Vagina (tissue), 2 donors: Measurements from ENCODE around the gene PRICKLE2.

Experiments used
- POLR2A ChIP-seq, 2 donors: fragments of 450-650 bp; IDR thresholded peaks; one replicate each; pipeline ENCODE4 v1.6.1; 2017; ENCODE audit warnings: antibody characterized with exemption in 2 of 2, mild to moderate bottlenecking in 2 of 2, moderate library complexity in 2 of 2
- POLR2AphosphoS5 ChIP-seq, 2 donors: sonication (generic); formaldehyde crosslinking; IDR thresholded peaks; one replicate each; pipeline ENCODE4 v1.9.0; 2017; ENCODE audit warnings: antibody characterized with exemption in 2 of 2, mild to moderate bottlenecking in 2 of 2, low read depth in 1 of 2; ENCODE audit not compliant: insufficient read depth in 1 of 2
- TF ChIP-seq, protein P1 (sequence below), 3 experiments: fragments of 450-650 bp in 2 of 3; fragments of 200-600 bp in 1 of 3; sonication (generic) in 1 of 3; IDR thresholded peaks; one replicate each; pipeline ENCODE4 v1.5.1; 2017 to 2019; ENCODE audit warnings: antibody characterized with exemption in 3 of 3, mild to moderate bottlenecking in 2 of 3, moderate library complexity in 2 of 3

DNA sequence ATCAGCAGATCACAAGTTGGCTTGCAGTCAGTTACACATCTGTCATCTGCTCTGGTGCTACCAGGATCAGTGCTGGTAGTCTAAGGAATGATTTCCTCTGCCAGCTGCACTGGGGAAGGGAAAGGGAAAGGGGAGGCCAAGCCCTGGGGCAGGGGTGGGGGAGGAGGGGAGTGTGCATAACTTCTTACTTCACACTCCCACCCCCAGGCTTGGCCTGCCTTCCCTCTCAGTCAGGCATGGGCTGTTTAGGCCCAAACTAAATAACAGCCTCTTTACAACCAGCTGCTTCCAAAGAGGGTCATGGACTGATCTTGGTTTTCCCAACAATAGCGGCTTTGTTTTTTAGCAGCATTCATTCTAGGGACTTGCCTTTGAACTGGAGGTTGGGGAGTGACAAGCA lies 115.8 kb downstream of the PRICKLE2 start:
- TF ChIP-seq, protein P1, sequence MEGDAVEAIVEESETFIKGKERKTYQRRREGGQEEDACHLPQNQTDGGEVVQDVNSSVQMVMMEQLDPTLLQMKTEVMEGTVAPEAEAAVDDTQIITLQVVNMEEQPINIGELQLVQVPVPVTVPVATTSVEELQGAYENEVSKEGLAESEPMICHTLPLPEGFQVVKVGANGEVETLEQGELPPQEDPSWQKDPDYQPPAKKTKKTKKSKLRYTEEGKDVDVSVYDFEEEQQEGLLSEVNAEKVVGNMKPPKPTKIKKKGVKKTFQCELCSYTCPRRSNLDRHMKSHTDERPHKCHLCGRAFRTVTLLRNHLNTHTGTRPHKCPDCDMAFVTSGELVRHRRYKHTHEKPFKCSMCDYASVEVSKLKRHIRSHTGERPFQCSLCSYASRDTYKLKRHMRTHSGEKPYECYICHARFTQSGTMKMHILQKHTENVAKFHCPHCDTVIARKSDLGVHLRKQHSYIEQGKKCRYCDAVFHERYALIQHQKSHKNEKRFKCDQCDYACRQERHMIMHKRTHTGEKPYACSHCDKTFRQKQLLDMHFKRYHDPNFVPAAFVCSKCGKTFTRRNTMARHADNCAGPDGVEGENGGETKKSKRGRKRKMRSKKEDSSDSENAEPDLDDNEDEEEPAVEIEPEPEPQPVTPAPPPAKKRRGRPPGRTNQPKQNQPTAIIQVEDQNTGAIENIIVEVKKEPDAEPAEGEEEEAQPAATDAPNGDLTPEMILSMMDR (IDR thresholded peaks at IDR 0.05) = no peak
- TF ChIP-seq POLR2AphosphoS5 (IDR thresholded peaks at IDR 0.05; ENCODE audit: insufficient read depth in 1 of 2, low read depth in 1 of 2) (no peak), POLR2A (IDR thresholded peaks at IDR 0.05) (no peak)
